K562 (cell line): ENCODE results near the gene C3orf85. TPM values are rescaled to one million over a fixed set of nuclear protein-coding genes. Genes with fewer than 3 reads are reported as not detected.

Experiments
- AFF1 ChIP-seq, 2 experiments: fragments of 450-650 bp; IDR thresholded peaks; 2 replicates each; pipeline ENCODE4 v1.6.1; 2018; ENCODE audit warnings: mild to moderate bottlenecking in 2 of 2, low read depth in 1 of 2; ENCODE audit not compliant: partially characterized antibody in 2 of 2
- CHD4 ChIP-seq: fragments of 200-600 bp; sonication (generic); IDR thresholded peaks from 3 replicates; pipeline ENCODE4 v1.6.1; 2012; ENCODE audit warnings: low read depth, mild to moderate bottlenecking, mixed read lengths, low read length, inconsistent platforms; ENCODE audit not compliant: insufficient read depth, insufficient replicate concordance, poor library complexity, severe bottlenecking
- CREB3 ChIP-seq: fragments of 450-650 bp; conservative IDR thresholded peaks from 2 replicates; pipeline ENCODE4 v1.6.1; 2016; ENCODE audit warnings: missing genetic modification characterization, low read depth, mild to moderate bottlenecking, missing compliant biosample characterization, moderate library complexity
- E4F1 ChIP-seq: fragments of 250-450 bp; sonication (Bioruptor Pico); IDR thresholded peaks from 2 replicates; pipeline ENCODE4 v1.5.0; 2021; ENCODE audit warnings: mild to moderate bottlenecking, borderline replicate concordance
- FUS ChIP-seq: fragments of 200-400 bp; formaldehyde crosslinking; optimal IDR thresholded peaks from 2 replicates; pipeline ENCODE3; 2017; ENCODE audit warnings: low read depth, low read length
- KDM1A ChIP-seq, 2 experiments: fragments of 450-650 bp; IDR thresholded peaks; 2 replicates each; pipeline ENCODE4 v1.6.1; 2016; ENCODE audit warnings: mild to moderate bottlenecking in 2 of 2
- MAFF ChIP-seq: IDR thresholded peaks from 2 replicates; pipeline ENCODE4 v1.6.1; 2012; ENCODE audit warnings: low read length, improper control_type of control experiment
- NCOA4 ChIP-seq: fragments of 450-650 bp; IDR thresholded peaks from 2 replicates; pipeline ENCODE4 v1.6.1; 2018; ENCODE audit warnings: mild to moderate bottlenecking; ENCODE audit not compliant: partially characterized antibody
- SPI1 ChIP-seq: IDR thresholded peaks from 2 replicates; pipeline ENCODE4 v1.6.1; 2011; ENCODE audit warnings: low read depth, low read length, control low read depth, borderline replicate concordance
- TFAP4 ChIP-seq: sonication (generic); formaldehyde crosslinking; IDR thresholded peaks from 2 replicates; pipeline ENCODE4 v1.8.0; 2022; ENCODE audit warnings: missing genetic modification reagents, mild to moderate bottlenecking, moderate library complexity, borderline replicate concordance
- XRCC5 ChIP-seq: fragments of 200-400 bp; formaldehyde crosslinking; IDR thresholded peaks from 2 replicates; pipeline ENCODE4 v1.6.1; 2017; ENCODE audit warnings: low read depth, mild to moderate bottlenecking, low read length
- ZNF140 ChIP-seq: fragments of 250-450 bp; sonication (Bioruptor Pico); IDR thresholded peaks from 2 replicates; pipeline ENCODE4 v1.8.0; 2021; ENCODE audit warnings: moderate library complexity, mild to moderate bottlenecking, inconsistent platforms
- ZNF282 ChIP-seq: sonication (generic); formaldehyde crosslinking; IDR thresholded peaks from 2 replicates; pipeline ENCODE4 v1.8.1; 2023; ENCODE audit warnings: missing genetic modification reagents
- ZNF717 ChIP-seq: fragments of 250-450 bp; sonication (Bioruptor Pico); IDR thresholded peaks from 2 replicates; pipeline ENCODE4 v1.5.0; 2021
- polyA plus RNA-seq, 8 experiments: library from polyadenylated mRNA; depleted of rRNA in 4 of 8; stranded (reverse) in 5 of 8; unstranded in 3 of 8; fragments of >200 nt; fragmentation: Nextera tagmentation in 2 of 8; fragmentation: Illumina TruSeq in 1 of 8; extraction: Ambion mirVana in 2 of 8; extraction: Trizol in 1 of 8; gene quantifications; 2 replicates each; pipeline versions ENCODE4 v1.2.1 to v1.2.3, GENCODE V29; 2011 to 2014; ENCODE audit warnings: inconsistent platforms in 1 of 8, missing spikeins in 1 of 8
- total RNA-seq, 7 experiments: library from RNA; depleted of rRNA in 6 of 7; stranded (reverse); fragments of >200 nt in 6 of 7; fragmentation: Illumina TruSeq in 2 of 7; extraction: Trizol in 2 of 7; gene quantifications; 2 replicates each; pipeline versions ENCODE4 v1.2.1 to v1.2.3, GENCODE V29; 2011 to 2021; ENCODE audit warnings: low replicate concordance in 1 of 7

C3orf85 gene
- total and polyA plus RNA-seq, 9 of the 15 experiments (the other 6 are each of a cell fraction or from before 2014, with no cell fraction given), result not detected

DNA sequence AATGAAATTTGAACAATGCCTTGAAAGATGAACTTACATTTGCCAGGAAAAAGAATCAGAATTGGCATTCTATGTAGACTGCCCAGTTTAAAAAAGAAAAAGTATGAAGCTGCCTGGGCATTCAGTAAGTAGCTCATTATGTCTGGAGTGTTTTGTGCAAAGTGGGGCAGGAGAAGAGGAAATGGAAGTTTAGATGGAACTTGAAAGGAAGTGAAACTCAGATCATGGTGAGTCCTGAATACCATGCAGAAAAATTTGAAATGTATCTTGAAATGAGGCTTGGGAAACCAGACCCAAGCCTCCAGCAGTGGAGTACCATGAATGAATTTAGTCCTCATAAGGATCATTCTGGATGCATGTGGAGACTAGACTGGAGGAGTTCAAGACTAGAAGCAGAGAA lies 13.8 kb upstream of the C3orf85 start (continued):
- no peak for TF ChIP-seq AFF1 (IDR thresholded peaks at IDR 0.05; ENCODE audit: low read depth in 1 of 2, partially characterized antibody in 2 of 2)
- no peak for TF ChIP-seq ZNF282 (CRISPR knock-in tag)
- TF ChIP-seq ZNF140, result no peak
- no peak for TF ChIP-seq NCOA4
- TF ChIP-seq FUS, result no peak
- TF ChIP-seq CHD4, result no peak
- no peak for TF ChIP-seq SPI1
- no peak for TF ChIP-seq TFAP4 (CRISPR knock-in tag)
- no peak for TF ChIP-seq MAFF
- TF ChIP-seq XRCC5, result no peak
- TF ChIP-seq KDM1A (IDR thresholded peaks at IDR 0.05), result no peak
- TF ChIP-seq ZNF717 (CRISPR knock-in tag), result no peak
- TF ChIP-seq E4F1 (CRISPR knock-in tag), result no peak
- no peak for TF ChIP-seq CREB3 (tag)
- TF ChIP-seq, all 486 proteins: peak for 0
